K562 (cell line): ENCODE measurements around the gene LUC7L. TPM values are rescaled to one million over a fixed set of nuclear protein-coding genes. Genes with fewer than 3 reads are reported as not detected.

Source experiments
- ATAC-seq: fragments of 200-7000 bp; cut with Tn5 transposase; 3 replicates; pipeline ENCODE4 v1.9.1; 2020; ENCODE audit warnings: moderate library complexity
- BruUV-seq: library from RNA; stranded (reverse); fragments of 400-500 nt; replicated peaks from 2 replicates; lab custom pipeline; 2021; lab: Mats Ljungman, UMichigan
- CTCF ChIA-PET: fragments of 300-600 bp; formaldehyde crosslinking; extraction: SDS; loops from one replicate; lab custom pipeline; 2021; ENCODE audit warnings: low intra/inter-chr PET ratio; lab: Yijun Ruan, JAX
- POLR2A ChIA-PET: fragments of 300-600, 350-650 bp; sonication (Branson Sonifier 250); formaldehyde crosslinking; extraction: SDS; loops from one replicate; lab custom pipeline; 2021; ENCODE audit warnings: antibody characterized with exemption, inconsistent platforms; lab: Yijun Ruan, JAX
- DNase-seq, 4 experiments: peaks; one replicate each; pipeline versions ENCODE4 v3.0.0 to v3.0.0-alpha.2; 2011 to 2018; ENCODE audit warnings: low spot score in 3 of 4, mixed read lengths in 3 of 4; ENCODE audit errors: extremely low read depth in 1 of 4
- FAIRE-seq: peaks from 2 replicates; lab custom pipeline; 2011; peaks lifted over from hg19 to GRCh38; lab: Jason Lieb, UNC
- H2AFZ ChIP-seq: 2 replicates; pipeline ENCODE4 v1.6.0; 2011; ENCODE audit warnings: low read depth, low read length, control low read depth, inconsistent platforms
- H3K27ac ChIP-seq: fragments of 200-600 bp; 3 replicates; pipeline ENCODE4 v1.8.0; 2011; ENCODE audit warnings: low read depth, mild to moderate bottlenecking, control low read depth, inconsistent platforms, low read length, moderate library complexity, mixed read lengths; ENCODE audit errors: extremely low read depth
- H3K27me3 ChIP-seq, 2 experiments: fragments of 300-600 bp in 1 of 2; 2 replicates in 1 of 2; 3 replicates in 1 of 2; pipeline versions ENCODE4 v1.6.0 to v1.8.0; 2011; ENCODE audit warnings: inconsistent platforms in 2 of 2, low read length in 2 of 2, mild to moderate bottlenecking in 1 of 2, mixed read lengths in 1 of 2, moderate library complexity in 1 of 2; ENCODE audit not compliant: control insufficient read depth in 2 of 2, insufficient read depth in 2 of 2
- H3K36me3 ChIP-seq: fragments of 300-600 bp; 3 replicates; pipeline ENCODE4 v1.8.0; 2011; ENCODE audit warnings: mild to moderate bottlenecking, low read length, inconsistent platforms; ENCODE audit not compliant: control insufficient read depth, insufficient read depth
- H3K4me1 ChIP-seq, 2 experiments: fragments of 200-600 bp in 1 of 2; replicated peaks in 1 of 2; 2 replicates in 1 of 2; 3 replicates in 1 of 2; pipeline versions ENCODE4 v1.5.1 to v1.8.0; 2011; ENCODE audit warnings: inconsistent platforms in 2 of 2, low read length in 2 of 2, mild to moderate bottlenecking in 1 of 2, mixed read lengths in 1 of 2, moderate library complexity in 1 of 2; ENCODE audit not compliant: control insufficient read depth in 2 of 2, insufficient read depth in 2 of 2
- H3K4me2 ChIP-seq: 2 replicates; pipeline ENCODE4 v1.6.1; 2011; ENCODE audit warnings: low read length, control low read depth, inconsistent platforms, mixed read lengths; ENCODE audit not compliant: insufficient read depth
- H3K4me3 ChIP-seq: fragments of 200-600 bp; sonication (generic), shearing (Covaris generic); 2 replicates; pipeline ENCODE4 v1.5.1; 2016; ENCODE audit warnings: control low read depth, inconsistent platforms
- H3K79me2 ChIP-seq: fragments of 200-600 bp; 3 replicates; pipeline ENCODE4 v1.8.0; 2011; ENCODE audit warnings: low read length, inconsistent platforms; ENCODE audit not compliant: control insufficient read depth, insufficient read depth
- H3K9ac ChIP-seq, 2 experiments: 2 replicates each; pipeline versions ENCODE4 v1.6.0 to v1.6.1; 2011; ENCODE audit warnings: low read depth in 2 of 2, low read length in 2 of 2, control low read depth in 1 of 2, inconsistent platforms in 1 of 2, mild to moderate bottlenecking in 1 of 2, mixed read lengths in 1 of 2; ENCODE audit not compliant: insufficient read depth in 1 of 2
- H3K9me1 ChIP-seq: one replicate; pipeline ENCODE4 v1.6.0; 2011; ENCODE audit warnings: inconsistent platforms, mild to moderate bottlenecking, low read length, moderate library complexity; ENCODE audit not compliant: control insufficient read depth, insufficient read depth
- H3K9me3 ChIP-seq: replicated peaks from 2 replicates; pipeline ENCODE4 v1.5.1; 2011; ENCODE audit warnings: low read depth, low read length, inconsistent platforms; ENCODE audit not compliant: control insufficient read depth, insufficient read depth
- H4K20me1 ChIP-seq: replicated peaks from 2 replicates; pipeline ENCODE4 v1.6.1; 2011; ENCODE audit warnings: low read length, inconsistent platforms, mixed read lengths; ENCODE audit not compliant: control insufficient read depth, insufficient read depth
- ATF2 ChIP-seq: sonication (generic); formaldehyde crosslinking; IDR thresholded peaks from 2 replicates; pipeline ENCODE4 v1.8.1; 2022; ENCODE audit warnings: missing genetic modification reagents
- CEBPB ChIP-seq: fragments of 450-650 bp; IDR thresholded peaks from 2 replicates; pipeline ENCODE4 v1.6.1; 2016; ENCODE audit warnings: missing genetic modification characterization, missing compliant biosample characterization
- E2F5 ChIP-seq: sonication (generic); formaldehyde crosslinking; IDR thresholded peaks from 2 replicates; pipeline ENCODE4 v1.8.0; 2022; ENCODE audit warnings: mild to moderate bottlenecking, missing genetic modification reagents
- MLX ChIP-seq, 2 experiments: fragments of 450-650 bp in 1 of 2; sonication (generic) in 1 of 2; formaldehyde crosslinking; conservative IDR thresholded peaks; 2 replicates each; pipeline versions ENCODE4 v1.4.0 to v1.8.1; 2020 to 2022; ENCODE audit warnings: mild to moderate bottlenecking in 1 of 2, missing genetic modification reagents in 1 of 2
- MTA3 ChIP-seq: fragments of 450-650 bp; formaldehyde crosslinking; IDR thresholded peaks from 2 replicates; pipeline ENCODE4 v1.6.1; 2017; ENCODE audit warnings: mild to moderate bottlenecking, borderline replicate concordance
- PKNOX1 ChIP-seq: fragments of 450-650 bp; IDR thresholded peaks from 2 replicates; pipeline ENCODE4 v1.6.1; 2016
- TAF15 ChIP-seq: fragments of 200-400 bp; formaldehyde crosslinking; IDR thresholded peaks from 2 replicates; pipeline ENCODE4 v1.6.1; 2017; ENCODE audit warnings: mild to moderate bottlenecking, low read depth, low read length, moderate library complexity
- TARDBP ChIP-seq: fragments of 450-650 bp; IDR thresholded peaks from 2 replicates; pipeline ENCODE4 v1.6.1; 2016
- TSC22D4 ChIP-seq: fragments of 450-650 bp; IDR thresholded peaks from 2 replicates; pipeline ENCODE4 v1.6.1; 2016; ENCODE audit warnings: missing genetic modification characterization, missing biosample characterization, control low read depth
- WGBS: fragments of 100-300 bp; shearing (Covaris generic); methylation state at CpG from one replicate; pipeline ENCODE4 v1.1.6; 2016; ENCODE audit warnings: low coverage, mixed read lengths; ENCODE audit not compliant: insufficient coverage; ENCODE audit errors: missing lambda C conversion rate; 5-methylcytosine and 5-hydroxymethylcytosine counted together
- in situ Hi-C: fragments of 300-500 bp; cut with MboI; formaldehyde crosslinking; loops from 4 replicates; pipeline ENCODE4 v1.15.0; 2018; ENCODE audit warnings: inconsistent platforms, mixed read lengths
- intact Hi-C: fragments of 100-400 bp; cut with micrococcal nuclease; formaldehyde crosslinking; loops from 2 replicates; pipeline ENCODE4 v1.14.2; 2022
- polyA plus RNA-seq, 8 experiments: library from polyadenylated mRNA; depleted of rRNA in 4 of 8; stranded (reverse) in 5 of 8; unstranded in 3 of 8; fragments of >200 nt; fragmentation: Nextera tagmentation in 2 of 8; fragmentation: Illumina TruSeq in 1 of 8; extraction: Ambion mirVana in 2 of 8; extraction: Trizol in 1 of 8; gene quantifications; 2 replicates each; pipeline versions ENCODE4 v1.2.1 to v1.2.3, GENCODE V29; 2011 to 2014; ENCODE audit warnings: inconsistent platforms in 1 of 8, missing spikeins in 1 of 8
- total RNA-seq, 7 experiments: library from RNA; depleted of rRNA in 6 of 7; stranded (reverse); fragments of >200 nt in 6 of 7; fragmentation: Illumina TruSeq in 2 of 7; extraction: Trizol in 2 of 7; gene quantifications; 2 replicates each; pipeline versions ENCODE4 v1.2.1 to v1.2.3, GENCODE V29; 2011 to 2021; ENCODE audit warnings: low replicate concordance in 1 of 7

LUC7L gene
- total and polyA plus RNA-seq, 9 of the 15 experiments (the other 6 are each of a cell fraction or from before 2014, with no cell fraction given), result 1.7 to 93.3 (median 59.5) TPM

- CTCF ChIA-PET, result no interaction called here
- BruUV-seq, result no TSS peak
- in situ Hi-C loops (no loop called here), intact Hi-C loops (no loop called here)
- Histone ChIP-seq H3K4me1 (peaks cover 20 to 26% of the 10 kb centered on the region in 2 experiments; a peak in 4 of 5 replicates), H3K36me3 (no peaks in the 10 kb centered on the region), H3K4me2 (peak overlapping the region; percentile 78), H3K9me1 (no peaks in the 10 kb centered on the region), H3K27me3 (no peaks in the 10 kb centered on the region), H3K27ac (peak overlapping the region; percentile 77), H3K4me3 (peak overlapping the region; percentile 55), H4K20me1 (no peaks in the 10 kb centered on the region), H3K79me2 (peaks cover 2% of the 10 kb centered on the region; the same call in 1 of the 3 replicates), H2AFZ (peak overlapping the region; percentile 82), H3K9ac (peak overlapping the region; percentile 68 to 86; a peak in 3 of 4 replicates), H3K9me3 (0 out of 2 replicates have a peak, but pooled peaks cover 2% of the 10 kb centered on the region)
- POLR2A ChIA-PET, result no interaction called here
- ATAC-seq (no peak), FAIRE-seq (no peak), DNase-seq (no peak)
- WGBS, result 80% methylated on average over 4 of the region's 7 CpGs
- TF ChIP-seq PKNOX1 (no peak), MLX (CRISPR knock-in tag; conservative IDR thresholded peaks at IDR 0.05) (no peak), TAF15 (no peak), CEBPB (tag) (no peak), E2F5 (no peak), TARDBP (no peak), ATF2 (no peak), MTA3 (no peak), TSC22D4 (no peak)
These were observed 74.2 kb downstream of the LUC7L start for GRCh38 chr16:155031-155398.
